ENCODE data around the gene FLG.
"Not testable (repeated sequence)": the region's sequence is repeated elsewhere in the genome, so short reads cannot be mapped to it uniquely, and the experiment has no call there.

GRCh38 chr1:152312169-152312568 is 12.9 kb downstream of the FLG start:
- not testable (repeated sequence) for TF ChIP-seq EZH2phosphoT487 (IDR thresholded peaks at IDR 0.05; ENCODE audit: borderline replicate concordance, low read length); CTCF (IDR thresholded peaks at IDR 0.05; ENCODE audit: low read depth, low read length, poor library complexity, severe bottlenecking)
